HEK293 (cell line): ENCODE data around the gene C12orf42.

Experiments
- CTCF ChIA-PET: fragments of 350-600 bp; formaldehyde crosslinking; extraction: SDS; loops from one replicate; lab custom pipeline; 2021; ENCODE audit warnings: antibody characterized with exemption; lab: Yijun Ruan, JAX
- POLR2A ChIA-PET: fragments of 300-600 bp; formaldehyde crosslinking; extraction: SDS; loops from one replicate; lab custom pipeline; 2020; ENCODE audit warnings: antibody characterized with exemption, inconsistent platforms; lab: Yijun Ruan, JAX
- H3K27ac ChIP-seq: fragments of 200-500 bp; sonication (Bioruptor generic); 2 replicates; pipeline ENCODE4 v1.5.1; 2014; ENCODE audit warnings: low read depth, low read length, control low read depth, inconsistent platforms; ENCODE audit errors: extremely low read depth
- H3K36me3 ChIP-seq, 2 experiments: fragments of 200-500 bp in 1 of 2; sonication (Bioruptor generic) in 1 of 2; 1 replicate in 1 of 2; 2 replicates in 1 of 2; pipeline ENCODE4 v1.5.1; 2014 to 2017; ENCODE audit warnings: inconsistent platforms in 2 of 2, low read length in 2 of 2; ENCODE audit not compliant: control insufficient read depth in 2 of 2, insufficient read depth in 1 of 2
- H3K4me1 ChIP-seq: fragments of 200-500 bp; sonication (Bioruptor generic); 2 replicates; pipeline ENCODE4 v1.5.1; 2014; ENCODE audit warnings: mild to moderate bottlenecking, low read length, inconsistent platforms; ENCODE audit not compliant: control insufficient read depth, insufficient read depth
- H3K4me3 ChIP-seq: 2 replicates; pipeline ENCODE4 v1.5.1; 2011; ENCODE audit warnings: low read depth, mild to moderate bottlenecking, control low read depth, low read length, moderate library complexity
- H3K9me3 ChIP-seq: fragments of 200-500 bp; sonication (Bioruptor generic); 2 replicates; pipeline ENCODE4 v1.5.1; 2014; ENCODE audit warnings: low read depth, low read length, inconsistent platforms; ENCODE audit not compliant: control insufficient read depth, insufficient read depth
- AEBP2 ChIP-seq: fragments of 450-650 bp; formaldehyde crosslinking; IDR thresholded peaks from 2 replicates; pipeline ENCODE4 v1.5.1; 2016; ENCODE audit warnings: missing biosample characterization, missing genetic modification characterization, borderline replicate concordance
- INSM2 ChIP-seq: fragments of 450-650 bp; formaldehyde crosslinking; IDR thresholded peaks from 2 replicates; pipeline ENCODE4 v1.5.1; 2016; ENCODE audit warnings: missing biosample characterization, missing genetic modification characterization
- KLF9 ChIP-seq: fragments of 450-650 bp; formaldehyde crosslinking; IDR thresholded peaks from 2 replicates; pipeline ENCODE4 v1.5.1; 2016; ENCODE audit warnings: missing biosample characterization, missing genetic modification characterization, low read depth
- REPIN1 ChIP-seq: fragments of 450-650 bp; formaldehyde crosslinking; IDR thresholded peaks from 2 replicates; pipeline ENCODE4 v1.5.1; 2017; ENCODE audit warnings: missing biosample characterization, missing genetic modification characterization, low read depth
- SALL2 ChIP-seq: fragments of 450-650 bp; formaldehyde crosslinking; IDR thresholded peaks from 2 replicates; pipeline ENCODE4 v1.5.0; 2017; ENCODE audit warnings: missing biosample characterization, mild to moderate bottlenecking, missing genetic modification characterization, borderline replicate concordance
- SP3 ChIP-seq: fragments of 450-650 bp; formaldehyde crosslinking; IDR thresholded peaks from 2 replicates; pipeline ENCODE4 v1.5.1; 2016; ENCODE audit warnings: missing biosample characterization, missing genetic modification characterization
- SP7 ChIP-seq: fragments of 450-650 bp; formaldehyde crosslinking; IDR thresholded peaks from 2 replicates; pipeline ENCODE4 v1.5.1; 2016; ENCODE audit warnings: missing biosample characterization, missing genetic modification characterization
- ZBTB10 ChIP-seq: fragments of 450-650 bp; formaldehyde crosslinking; IDR thresholded peaks from 2 replicates; pipeline ENCODE4 v1.5.1; 2016; ENCODE audit warnings: missing biosample characterization, missing genetic modification characterization
- ZBTB11 ChIP-seq: fragments of 450-650 bp; formaldehyde crosslinking; conservative IDR thresholded peaks from 2 replicates; pipeline ENCODE4 v1.5.1; 2016; ENCODE audit warnings: low read depth, missing biosample characterization, missing genetic modification characterization
- ZNF157 ChIP-seq: fragments of 450-650 bp; formaldehyde crosslinking; IDR thresholded peaks from 2 replicates; pipeline ENCODE4 v1.5.1; 2016; ENCODE audit warnings: missing biosample characterization, missing genetic modification characterization
- ZNF175 ChIP-seq: fragments of 450-650 bp; formaldehyde crosslinking; IDR thresholded peaks from 2 replicates; pipeline ENCODE4 v1.5.1; 2016; ENCODE audit warnings: missing biosample characterization, missing genetic modification characterization
- ZNF184 ChIP-seq: fragments of 450-650 bp; IDR thresholded peaks from 2 replicates; pipeline ENCODE4 v1.5.1; 2018; ENCODE audit warnings: missing biosample characterization, mild to moderate bottlenecking, missing genetic modification characterization
- ZNF221 ChIP-seq: fragments of 450-650 bp; formaldehyde crosslinking; IDR thresholded peaks from 2 replicates; pipeline ENCODE4 v1.5.1; 2017; ENCODE audit warnings: missing biosample characterization, missing genetic modification characterization, borderline replicate concordance
- ZNF24 ChIP-seq: fragments of 450-650 bp; formaldehyde crosslinking; IDR thresholded peaks from 2 replicates; pipeline ENCODE4 v1.5.1; 2016; ENCODE audit warnings: missing biosample characterization, missing genetic modification characterization
- ZNF302 ChIP-seq: fragments of 450-650 bp; formaldehyde crosslinking; IDR thresholded peaks from 2 replicates; pipeline ENCODE4 v1.5.1; 2016; ENCODE audit warnings: missing biosample characterization, missing genetic modification characterization, low read depth
- ZNF48 ChIP-seq: fragments of 450-650 bp; formaldehyde crosslinking; IDR thresholded peaks from 2 replicates; pipeline ENCODE4 v1.5.1; 2016; ENCODE audit warnings: missing biosample characterization, missing genetic modification characterization
- ZNF514 ChIP-seq: fragments of 450-650 bp; formaldehyde crosslinking; IDR thresholded peaks from 2 replicates; pipeline ENCODE4 v1.5.1; 2016; ENCODE audit warnings: missing biosample characterization, missing genetic modification characterization
- ZNF580 ChIP-seq: fragments of 450-650 bp; formaldehyde crosslinking; IDR thresholded peaks from 2 replicates; pipeline ENCODE4 v1.5.1; 2016; ENCODE audit warnings: missing biosample characterization, missing genetic modification characterization
- ZNF654 ChIP-seq: fragments of 450-650 bp; formaldehyde crosslinking; IDR thresholded peaks from 2 replicates; pipeline ENCODE4 v1.5.1; 2016; ENCODE audit warnings: low read depth, missing biosample characterization, missing genetic modification characterization
- ZNF707 ChIP-seq: fragments of 450-650 bp; formaldehyde crosslinking; IDR thresholded peaks from 2 replicates; pipeline ENCODE4 v1.5.1; 2016; ENCODE audit warnings: missing biosample characterization, missing genetic modification characterization

Gene C12orf42

GRCh38 chr12:103457471-103457870 lies 38.3 kb downstream of the C12orf42 start:
- H3K27ac ChIP-seq, result no peak overlapping the region
- POLR2A ChIA-PET, result no interaction called here
- H3K4me1 ChIP-seq, result no peaks in the 10 kb centered on the region
- CTCF ChIA-PET, result interaction anchor here (0.9 kb wide), 1 partner anchor 47 kb away, joined by 3 read pairs; no protein-coding TSS in a partner anchor
- H3K9me3 ChIP-seq, result no peaks in the 10 kb centered on the region
- TF ChIP-seq ZNF221, result no peak
- no peak for TF ChIP-seq KLF9 (tag by site-specific recombination)
- TF ChIP-seq REPIN1, result no peak
- TF ChIP-seq ZBTB11 (tag by site-specific recombination), result no peak
- TF ChIP-seq ZNF24 (tag by site-specific recombination), result no peak
- TF ChIP-seq ZNF707 (tag by site-specific recombination), result no peak
- TF ChIP-seq ZBTB10, result no peak
- TF ChIP-seq SALL2, result no peak
- no peak for TF ChIP-seq ZNF157
- TF ChIP-seq ZNF580 (tag by site-specific recombination), result no peak
- TF ChIP-seq INSM2 (tag by site-specific recombination), result no peak
- no peak overlapping the region for H3K4me3 ChIP-seq
- no peaks in the 10 kb centered on the region for H3K36me3 ChIP-seq

- POLR2A ChIA-PET, result no interaction called here
- TF ChIP-seq ZNF514 (tag by site-specific recombination) (no peak), ZNF157 (no peak), INSM2 (tag by site-specific recombination) (no peak), SP7 (tag by site-specific recombination) (no peak), ZNF654 (tag by site-specific recombination) (no peak), ZNF48 (tag by site-specific recombination) (no peak), AEBP2 (tag by site-specific recombination) (no peak), SP3 (tag by site-specific recombination) (no peak), ZNF302 (tag by site-specific recombination) (no peak), ZNF175 (tag by site-specific recombination) (no peak), ZNF184 (tag by site-specific recombination) (no peak)
Observed at GRCh38 chr12:103456006-103456405, 39.8 kb downstream of the C12orf42 start.

More at GRCh38 chr12:103456006-103456405, 39.8 kb downstream of the C12orf42 start:
- no peaks in the 10 kb centered on the region for H3K4me1 ChIP-seq
- H3K4me3 ChIP-seq, result no peak overlapping the region
- H3K27ac ChIP-seq, result no peak overlapping the region
- CTCF ChIA-PET, result no interaction called here
- H3K36me3 ChIP-seq, result no peaks in the 10 kb centered on the region
- no peaks in the 10 kb centered on the region for H3K9me3 ChIP-seq
